ENCODE measurements around the gene HELZ.

GRCh38 chr17:67033613-67034012, 211.4 kb downstream of the HELZ start:
- TF ChIP-seq GATA2 (IDR thresholded peaks at IDR 0.05; ENCODE audit: low read depth, low read length) (no peak), GATA3 (IDR thresholded peaks at IDR 0.05; ENCODE audit: low read depth, low read length) (no peak)

Data from SH-SY5Y (cell line).